HFFc6 (cell line): ENCODE measurements around the gene ARHGEF40. TPM values are rescaled to one million over a fixed set of nuclear protein-coding genes. Genes with fewer than 3 reads are reported as not detected.

Source experiments
- DNase-seq: peaks from one replicate; pipeline ENCODE4 v3.0.0-alpha.2; 2018
- H3K27ac Mint-ChIP-seq: 2 replicates; pipeline ENCODE4 v1.8.0; 2020; ENCODE audit warnings: mild to moderate bottlenecking, mixed read lengths
- H3K27me3 Mint-ChIP-seq: 2 replicates; pipeline ENCODE4 v1.8.0; 2021; ENCODE audit warnings: mild to moderate bottlenecking, moderate library complexity, mixed read lengths; ENCODE audit not compliant: insufficient read depth
- H3K36me3 Mint-ChIP-seq: 2 replicates; pipeline ENCODE4 v1.8.0; 2021; ENCODE audit warnings: low read depth, mixed read lengths
- H3K4me1 Mint-ChIP-seq: 2 replicates; pipeline ENCODE4 v1.8.0; 2020; ENCODE audit warnings: low read depth, mixed read lengths
- H3K4me3 Mint-ChIP-seq: 2 replicates; pipeline ENCODE4 v1.8.0; 2020; ENCODE audit warnings: mild to moderate bottlenecking, moderate library complexity, mixed read lengths
- H3K9me3 Mint-ChIP-seq: 2 replicates; pipeline ENCODE4 v1.8.0; 2020; ENCODE audit warnings: mild to moderate bottlenecking, mixed read lengths
- total RNA-seq, 6 experiments: library from RNA; stranded (reverse); fragmentation: NEBNext Ultra II Directional; extraction: Animal tissue kit (Norgen Biotek cat#: 25700); gene quantifications; 2 replicates in 1 of 6; 3 replicates in 5 of 6; pipeline ENCODE4 v1.2.3, GENCODE V29; 2021
- TF ChIP-seq, protein P1 (sequence below): fragments of 200-600 bp; sonication (generic); IDR thresholded peaks from 2 replicates; pipeline ENCODE4 v1.5.0; 2021; ENCODE audit warnings: antibody characterized with exemption, mild to moderate bottlenecking

The ARHGEF40 gene
- total RNA-seq, 6 experiments from 2014 or later = 30.4 to 43.0 (median 40.8) TPM

DNA sequence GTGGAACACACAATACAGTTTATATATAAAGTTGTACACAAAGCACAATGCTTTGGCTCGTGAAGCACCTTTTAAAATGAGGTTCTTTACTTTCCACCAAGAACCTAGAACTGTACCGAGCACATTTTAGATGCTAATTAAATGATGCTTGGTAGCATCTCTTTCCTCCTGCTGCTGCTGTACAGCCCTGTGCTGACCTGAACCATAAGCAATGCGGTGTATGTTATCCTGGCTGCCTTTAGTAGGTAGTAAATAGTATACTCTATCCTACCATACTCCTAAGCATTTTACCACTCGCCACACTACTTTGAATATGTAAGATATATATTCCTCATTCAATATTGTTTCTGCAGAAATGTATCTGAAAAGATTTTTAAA lies 15.3 kb upstream of the ARHGEF40 start:
- H3K27ac Mint-ChIP-seq = no peak overlapping the region
- H3K27me3 Mint-ChIP-seq = peaks cover 5% of the 10 kb centered on the region; the same call in 1 of the 2 replicates
- DNase-seq = no peak
- no peaks in the 10 kb centered on the region for H3K36me3 Mint-ChIP-seq
- no peaks in the 10 kb centered on the region for H3K9me3 Mint-ChIP-seq
- no peak overlapping the region for H3K4me3 Mint-ChIP-seq
- TF ChIP-seq, protein P1, sequence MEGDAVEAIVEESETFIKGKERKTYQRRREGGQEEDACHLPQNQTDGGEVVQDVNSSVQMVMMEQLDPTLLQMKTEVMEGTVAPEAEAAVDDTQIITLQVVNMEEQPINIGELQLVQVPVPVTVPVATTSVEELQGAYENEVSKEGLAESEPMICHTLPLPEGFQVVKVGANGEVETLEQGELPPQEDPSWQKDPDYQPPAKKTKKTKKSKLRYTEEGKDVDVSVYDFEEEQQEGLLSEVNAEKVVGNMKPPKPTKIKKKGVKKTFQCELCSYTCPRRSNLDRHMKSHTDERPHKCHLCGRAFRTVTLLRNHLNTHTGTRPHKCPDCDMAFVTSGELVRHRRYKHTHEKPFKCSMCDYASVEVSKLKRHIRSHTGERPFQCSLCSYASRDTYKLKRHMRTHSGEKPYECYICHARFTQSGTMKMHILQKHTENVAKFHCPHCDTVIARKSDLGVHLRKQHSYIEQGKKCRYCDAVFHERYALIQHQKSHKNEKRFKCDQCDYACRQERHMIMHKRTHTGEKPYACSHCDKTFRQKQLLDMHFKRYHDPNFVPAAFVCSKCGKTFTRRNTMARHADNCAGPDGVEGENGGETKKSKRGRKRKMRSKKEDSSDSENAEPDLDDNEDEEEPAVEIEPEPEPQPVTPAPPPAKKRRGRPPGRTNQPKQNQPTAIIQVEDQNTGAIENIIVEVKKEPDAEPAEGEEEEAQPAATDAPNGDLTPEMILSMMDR = no peak
- H3K4me1 Mint-ChIP-seq = peaks cover 19% of the 10 kb centered on the region

DNA sequence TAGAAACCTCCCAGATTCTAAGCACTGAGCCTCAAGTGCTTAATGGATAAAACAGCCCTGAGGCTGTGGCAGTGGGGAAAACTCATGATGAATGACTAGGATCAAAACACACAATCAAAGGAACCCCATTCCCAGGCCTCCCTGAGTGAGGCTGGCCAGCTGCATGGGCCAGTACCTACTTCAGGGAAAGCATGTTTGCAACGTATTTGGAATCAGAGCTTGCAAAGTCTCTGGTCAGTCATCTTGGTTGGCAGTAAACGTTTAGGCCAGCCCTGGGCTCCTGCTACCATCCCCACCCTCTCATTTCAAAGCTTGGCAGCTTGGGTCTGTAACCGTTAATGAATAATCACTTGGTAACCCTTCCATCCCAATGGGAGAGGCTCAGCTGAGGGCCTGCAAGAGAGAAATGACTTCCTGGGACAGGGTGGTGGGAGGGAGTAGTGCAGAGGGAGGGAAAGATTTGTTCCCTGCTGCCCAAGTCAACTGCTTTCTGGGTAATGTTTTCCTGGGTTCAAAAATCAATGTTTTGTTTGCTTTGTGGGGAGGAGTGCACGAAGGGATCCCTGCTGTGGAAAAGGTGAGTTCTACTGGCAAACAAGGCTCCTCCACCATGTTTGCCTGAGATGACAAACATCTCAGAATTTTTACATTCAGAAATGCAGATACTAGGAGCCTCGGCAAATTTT lies 14.5 kb upstream of the ARHGEF40 start:
- no peak for DNase-seq
- peaks cover 5% of the 10 kb centered on the region; the same call in 1 of the 2 replicates for H3K27me3 Mint-ChIP-seq
- no peaks in the 10 kb centered on the region for H3K36me3 Mint-ChIP-seq
- H3K4me3 Mint-ChIP-seq = no peak overlapping the region
- H3K4me1 Mint-ChIP-seq = peaks cover 23% of the 10 kb centered on the region
- no peaks in the 10 kb centered on the region for H3K9me3 Mint-ChIP-seq
- TF ChIP-seq, protein P1 = no peak
- H3K27ac Mint-ChIP-seq = no peak overlapping the region

DNA sequence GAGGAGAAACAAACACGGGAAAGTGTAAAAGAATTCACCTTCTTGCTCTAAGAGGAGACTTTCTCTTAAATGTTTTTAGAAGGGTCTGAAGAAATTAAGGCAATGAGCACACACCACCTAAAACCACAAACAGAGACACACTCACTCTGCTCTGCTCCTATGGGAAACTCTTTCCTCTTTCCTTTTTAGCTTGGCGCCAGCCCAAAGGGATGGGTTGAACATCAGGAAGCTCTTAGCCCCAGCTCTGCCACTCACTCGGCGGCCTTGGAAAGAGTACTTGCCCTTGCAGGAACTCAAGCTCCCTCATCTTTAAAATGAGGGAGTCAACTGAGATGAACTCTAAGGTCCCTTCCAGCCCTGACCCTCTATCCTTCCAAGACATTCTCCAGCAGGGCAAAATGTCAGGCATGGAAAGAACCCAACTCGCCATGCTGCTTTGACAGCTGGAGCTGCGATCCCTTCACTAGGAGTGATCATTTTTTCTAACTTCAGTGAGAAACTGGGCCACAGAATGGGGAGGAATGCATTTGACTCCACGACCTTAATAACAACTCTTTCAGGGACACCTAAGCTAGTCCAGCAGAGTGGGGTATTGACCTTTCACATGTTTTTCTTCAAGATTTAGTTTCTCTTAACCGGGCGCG lies 13.5 kb upstream of the ARHGEF40 start:
- Mint-ChIP-seq H3K4me1 (peaks cover 26% of the 10 kb centered on the region), H3K9me3 (no peaks in the 10 kb centered on the region), H3K27ac (no peak overlapping the region), H3K36me3 (no peaks in the 10 kb centered on the region), H3K4me3 (no peak overlapping the region), H3K27me3 (peaks cover 5% of the 10 kb centered on the region; the same call in 1 of the 2 replicates)
- peak; percentile 13 for DNase-seq
- TF ChIP-seq, protein P1 = no peak

DNA sequence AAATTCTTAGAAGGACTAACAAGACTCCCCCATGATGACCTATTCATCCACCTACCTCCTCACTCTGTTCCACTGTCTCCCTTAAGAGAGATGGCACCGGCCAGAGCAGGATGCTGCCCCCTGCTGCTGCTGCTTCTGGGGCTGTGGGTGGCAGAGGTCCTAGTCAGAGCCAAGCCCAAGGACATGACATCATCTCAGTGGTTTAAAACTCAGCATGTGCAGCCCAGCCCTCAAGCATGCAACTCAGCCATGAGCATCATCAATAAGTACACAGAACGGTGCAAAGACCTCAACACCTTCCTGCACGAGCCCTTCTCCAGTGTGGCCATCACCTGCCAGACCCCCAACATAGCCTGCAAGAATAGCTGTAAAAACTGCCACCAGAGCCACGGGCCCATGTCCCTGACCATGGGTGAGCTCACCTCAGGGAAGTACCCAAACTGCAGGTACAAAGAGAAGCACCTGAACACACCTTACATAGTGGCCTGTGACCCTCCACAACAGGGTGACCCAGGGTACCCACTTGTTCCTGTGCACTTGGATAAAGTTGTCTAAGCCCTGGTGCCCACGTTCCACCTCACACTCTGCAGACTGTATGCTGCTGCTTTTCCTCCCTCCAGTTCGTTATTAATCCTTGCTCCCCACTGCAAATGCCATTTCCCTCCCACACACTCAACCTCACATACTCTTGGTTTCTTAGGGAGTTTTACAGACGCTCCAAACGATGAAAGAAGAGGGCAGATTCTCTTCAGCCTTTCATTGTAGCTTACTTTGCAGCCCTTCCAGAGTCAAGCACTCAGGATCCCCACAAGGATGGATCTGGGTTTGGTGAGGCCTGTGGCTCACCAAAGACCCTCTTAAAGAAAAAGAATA lies 12.1 kb upstream of the ARHGEF40 start, which contains the start of gene RNASE8:
TSS of gene RNASE8 (plus strand) at position 20 of the 873 bp plus-strand sequence. CDS start at position 91, 71 bp downstream.
- peaks cover 35% of the 10 kb centered on the region for H3K4me1 Mint-ChIP-seq
- H3K27ac Mint-ChIP-seq = no peak within 1 kb of the TSS
- H3K9me3 Mint-ChIP-seq = no peaks in the 10 kb centered on the region
- DNase-seq = peak; percentile 35
- H3K4me3 Mint-ChIP-seq = no peak within 1 kb of the TSS
- H3K36me3 Mint-ChIP-seq = no peaks in the 10 kb centered on the region
- TF ChIP-seq, protein P1 = peak; percentile 59; the same call in 1 of the 2 replicates
- H3K27me3 Mint-ChIP-seq = peaks cover 2% of the 10 kb centered on the region

DNA sequence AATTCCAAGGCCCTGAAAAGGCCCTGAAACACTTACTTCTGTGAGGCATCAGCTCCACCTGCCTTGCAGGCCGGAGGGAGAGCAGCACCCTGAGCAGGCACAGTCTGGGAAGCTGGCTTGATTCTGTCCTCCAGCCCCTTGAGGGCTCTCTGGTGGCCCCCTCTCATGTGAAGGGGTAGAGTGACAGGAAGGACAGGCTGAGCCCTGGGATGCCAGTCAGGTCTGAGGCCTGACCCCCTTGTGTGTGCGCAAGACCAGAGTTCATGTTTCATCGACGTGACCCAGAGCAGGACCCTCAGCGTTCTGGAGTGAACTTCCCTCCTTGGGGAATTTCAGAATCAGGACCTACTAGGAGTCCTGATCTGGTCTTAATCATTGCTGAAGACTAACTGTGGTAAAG lies 11.2 kb upstream of the ARHGEF40 start:
- Mint-ChIP-seq H3K4me1 (peaks cover 43% of the 10 kb centered on the region), H3K27ac (no peak overlapping the region), H3K4me3 (no peak overlapping the region), H3K36me3 (no peaks in the 10 kb centered on the region), H3K27me3 (peaks cover 2% of the 10 kb centered on the region), H3K9me3 (no peaks in the 10 kb centered on the region)
- TF ChIP-seq, protein P1 = no peak
- no peak for DNase-seq
